ENCODE measurements around the gene TAF11L14.
"Not testable (repeated sequence)": the region's sequence is repeated elsewhere in the genome, so short reads cannot be mapped to it uniquely, and the experiment has no call there.

TAF11L14 gene

DNA sequence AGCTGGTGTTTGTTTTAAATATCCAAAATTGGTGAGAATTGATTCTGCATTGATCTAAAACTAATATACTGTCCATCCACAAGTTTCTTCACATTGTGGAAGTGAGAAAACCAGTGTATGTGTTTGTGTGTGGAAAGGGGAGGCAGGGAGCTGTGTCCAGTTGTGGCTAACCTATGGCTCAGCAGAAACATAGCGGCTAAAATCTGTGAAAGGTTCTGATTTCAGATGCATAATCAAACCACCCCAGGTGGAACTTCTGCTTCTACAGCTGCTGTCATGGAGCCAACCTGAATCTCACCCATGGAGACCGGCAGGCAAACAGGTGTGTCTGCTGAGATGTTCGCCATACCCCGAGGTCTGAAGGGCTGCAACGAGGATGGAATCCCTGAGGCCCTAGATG, at the start of gene TAF11L14:
TSS of gene TAF11L14 (plus strand) at position 301 of the 400 bp plus-strand sequence.
- no peak for DNase-seq

DNA sequence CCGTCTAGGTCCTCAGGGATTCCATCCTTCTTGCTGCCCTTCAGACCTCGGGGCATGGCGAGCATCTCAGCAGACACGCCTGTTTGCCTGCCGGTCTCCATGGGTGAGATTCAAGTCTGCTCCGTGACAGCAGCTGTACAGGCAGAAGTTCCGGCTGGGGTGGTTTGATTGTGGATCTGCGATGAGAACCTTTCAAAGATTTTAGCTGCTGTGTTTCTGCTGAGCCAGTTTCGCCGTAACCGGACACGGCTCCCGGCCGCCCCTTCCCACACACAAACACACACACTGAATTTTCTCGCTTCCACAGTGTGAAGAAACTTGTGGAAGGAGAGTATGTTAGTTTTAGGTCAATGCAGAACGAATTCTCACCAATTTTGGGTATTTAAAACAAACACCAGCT, 48.6 kb upstream of the TAF11L14 start, which contains the start of gene TAF11L7:
TSS of gene TAF11L7 (minus strand) at position 101 of the 400 bp plus-strand sequence.
- DNase-seq: not testable (repeated sequence)

DNA sequence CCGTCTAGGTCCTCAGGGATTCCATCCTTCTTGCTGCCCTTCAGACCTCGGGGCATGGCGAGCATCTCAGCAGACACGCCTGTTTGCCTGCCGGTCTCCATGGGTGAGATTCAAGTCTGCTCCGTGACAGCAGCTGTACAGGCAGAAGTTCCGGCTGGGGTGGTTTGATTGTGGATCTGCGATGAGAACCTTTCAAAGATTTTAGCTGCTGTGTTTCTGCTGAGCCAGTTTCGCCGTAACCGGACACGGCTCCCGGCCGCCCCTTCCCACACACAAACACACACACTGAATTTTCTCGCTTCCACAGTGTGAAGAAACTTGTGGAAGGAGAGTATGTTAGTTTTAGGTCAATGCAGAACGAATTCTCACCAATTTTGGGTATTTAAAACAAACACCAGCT, 43.4 kb upstream of the TAF11L14 start, which contains the start of gene TAF11L8:
TSS of gene TAF11L8 (minus strand) at position 101 of the 400 bp plus-strand sequence.
- not testable (repeated sequence) for DNase-seq

DNA sequence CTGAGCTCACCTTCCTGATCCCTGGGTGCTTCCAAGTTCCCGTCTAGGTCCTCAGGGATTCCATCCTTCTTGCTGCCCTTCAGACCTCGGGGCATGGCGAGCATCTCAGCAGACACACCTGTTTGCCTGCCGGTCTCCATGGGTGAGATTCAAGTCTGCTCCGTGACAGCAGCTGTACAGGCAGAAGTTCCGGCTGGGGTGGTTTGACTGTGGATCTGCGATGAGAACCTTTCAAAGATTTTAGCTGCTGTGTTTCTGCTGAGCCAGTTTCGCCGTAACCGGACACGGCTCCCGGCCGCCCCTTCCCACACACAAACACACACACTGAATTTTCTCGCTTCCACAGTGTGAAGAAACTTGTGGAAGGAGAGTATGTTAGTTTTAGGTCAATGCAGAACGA, 40.0 kb upstream of the TAF11L14 start, which contains the start of gene TAF11L9:
TSS of gene TAF11L9 (minus strand) at position 140 of the 400 bp plus-strand sequence.
- not testable (repeated sequence) for DNase-seq

DNA sequence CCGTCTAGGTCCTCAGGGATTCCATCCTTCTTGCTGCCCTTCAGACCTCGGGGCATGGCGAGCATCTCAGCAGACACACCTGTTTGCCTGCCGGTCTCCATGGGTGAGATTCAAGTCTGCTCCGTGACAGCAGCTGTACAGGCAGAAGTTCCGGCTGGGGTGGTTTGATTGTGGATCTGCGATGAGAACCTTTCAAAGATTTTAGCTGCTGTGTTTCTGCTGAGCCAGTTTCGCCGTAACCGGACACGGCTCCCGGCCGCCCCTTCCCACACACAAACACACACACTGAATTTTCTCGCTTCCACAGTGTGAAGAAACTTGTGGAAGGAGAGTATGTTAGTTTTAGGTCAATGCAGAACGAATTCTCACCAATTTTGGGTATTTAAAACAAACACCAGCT, 36.5 kb upstream of the TAF11L14 start, which contains the start of gene TAF11L10:
TSS of gene TAF11L10 (minus strand) at position 101 of the 400 bp plus-strand sequence.
- DNase-seq: not testable (repeated sequence)

DNA sequence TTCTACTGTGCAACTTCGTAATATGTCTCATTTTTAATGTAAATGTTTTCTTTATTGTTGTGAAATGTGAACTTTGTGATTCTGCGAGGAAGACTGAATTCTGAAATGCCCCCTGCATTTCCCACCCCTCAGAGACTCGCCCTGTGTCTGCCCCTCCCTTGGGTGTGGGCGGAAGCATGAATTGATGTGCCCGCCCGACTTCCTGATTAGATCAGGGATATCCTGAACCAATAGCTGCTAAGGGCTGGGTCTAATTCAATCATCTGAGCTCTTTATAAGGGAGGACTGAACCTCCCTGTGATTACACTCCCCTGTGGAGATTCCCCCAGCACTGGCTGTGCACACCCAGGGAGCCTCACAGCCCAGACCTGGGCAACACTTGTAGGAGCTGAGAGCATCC, 30.4 kb upstream of the TAF11L14 start, which contains the start of gene TAF11L11:
TSS of gene TAF11L11 (plus strand) at position 304 of the 400 bp plus-strand sequence.
- DNase-seq: not testable (repeated sequence)

DNA sequence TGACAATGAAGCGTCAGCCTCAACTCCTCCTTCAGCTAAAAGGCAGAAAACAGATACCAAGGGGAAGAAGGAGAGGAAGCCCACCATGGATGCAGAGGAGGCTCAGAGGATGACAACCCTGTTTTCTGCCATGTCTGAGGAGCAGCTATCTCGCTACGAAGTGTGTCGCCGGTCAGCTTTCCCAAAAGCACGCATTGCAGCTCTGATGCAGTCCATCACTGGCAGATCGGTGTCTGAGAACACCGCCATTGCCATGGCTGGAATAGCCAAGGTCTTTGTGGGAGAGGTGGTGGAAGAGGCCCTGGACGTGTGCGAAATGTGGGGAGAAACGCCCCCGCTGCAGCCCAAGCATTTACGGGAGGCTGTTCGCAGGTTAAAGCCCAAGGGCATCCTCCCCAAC, 29.3 kb upstream of the TAF11L14 start:
- DNase-seq: no peak

DNA sequence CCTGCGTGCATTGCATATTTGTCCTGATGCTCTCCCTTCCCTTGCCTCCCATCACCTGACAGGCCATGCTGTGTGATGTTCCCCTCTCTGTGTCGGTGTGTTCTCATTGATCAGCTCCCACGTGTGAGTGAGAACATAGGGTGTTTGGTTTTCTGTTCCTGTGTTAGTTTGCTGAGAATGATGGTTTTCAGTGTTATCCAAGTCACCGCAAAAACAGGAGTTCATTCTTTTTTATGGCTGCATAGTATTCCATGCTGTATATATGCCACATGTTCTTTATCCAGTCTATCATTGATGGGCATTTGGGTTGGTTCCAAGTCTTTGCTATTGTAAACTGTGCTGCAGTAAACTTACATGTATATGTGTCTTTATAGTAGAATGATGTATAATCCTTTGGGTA, 26.8 kb upstream of the TAF11L14 start:
- DNase-seq: not testable (repeated sequence)

DNA sequence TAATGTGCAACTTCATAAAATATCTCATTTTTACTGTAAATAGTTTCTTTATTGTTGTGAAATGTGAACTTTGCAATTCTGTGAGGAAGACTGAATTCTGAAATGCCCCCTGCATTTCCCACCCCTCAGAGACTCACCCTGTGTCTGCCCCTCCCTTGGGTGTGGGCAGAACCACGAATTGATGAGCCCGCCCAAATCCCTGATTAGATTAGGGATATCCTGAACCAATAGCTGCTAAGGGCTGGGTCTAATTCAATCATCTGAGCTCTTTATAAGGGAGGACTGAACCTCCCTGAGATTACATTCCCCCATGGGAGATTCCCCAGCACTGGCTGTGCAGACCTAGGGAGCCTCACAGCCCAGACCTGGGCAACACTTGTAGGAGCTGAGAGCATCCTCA, 24.2 kb upstream of the TAF11L14 start, which contains the start of gene TAF11L12:
TSS of gene TAF11L12 (plus strand) at position 301 of the 400 bp plus-strand sequence.
- DNase-seq: not testable (repeated sequence)

DNA sequence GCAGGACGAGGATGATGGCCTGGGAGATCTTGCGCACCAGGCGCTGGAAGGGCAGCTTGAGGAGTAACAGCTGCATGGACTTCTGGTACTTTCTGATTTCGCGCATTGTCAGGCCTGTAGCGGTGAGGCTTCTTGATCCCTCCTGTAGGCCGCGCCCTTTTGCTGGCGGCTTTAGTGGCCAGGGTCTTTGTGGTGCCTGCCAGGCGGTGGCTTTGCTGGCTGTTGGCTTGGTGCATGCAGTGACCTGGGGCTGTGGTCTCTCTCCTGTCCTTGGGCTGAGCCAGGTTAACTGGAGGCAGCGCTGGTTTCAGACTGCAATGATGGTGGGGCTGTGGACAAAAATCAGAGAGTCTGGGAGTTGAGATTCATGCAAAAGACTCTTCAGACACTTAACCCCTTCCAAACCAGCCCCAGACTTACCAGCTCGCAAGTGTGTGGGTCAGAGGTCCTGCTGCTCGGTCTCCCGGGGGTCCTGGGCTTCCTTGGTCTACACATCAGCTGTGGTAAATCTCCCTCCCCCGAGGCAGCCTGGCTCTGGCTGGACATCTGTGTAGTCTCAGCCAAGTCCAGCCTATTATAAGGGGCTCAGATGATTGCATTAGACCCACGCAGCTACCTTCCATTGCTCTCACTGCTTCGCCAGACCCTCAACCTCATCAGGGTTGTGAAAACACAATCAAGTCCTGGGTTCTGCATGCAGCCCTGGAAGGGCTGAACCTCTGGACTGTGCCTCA, 19.2 kb upstream of the TAF11L14 start:
- DNase-seq: no peak

DNA sequence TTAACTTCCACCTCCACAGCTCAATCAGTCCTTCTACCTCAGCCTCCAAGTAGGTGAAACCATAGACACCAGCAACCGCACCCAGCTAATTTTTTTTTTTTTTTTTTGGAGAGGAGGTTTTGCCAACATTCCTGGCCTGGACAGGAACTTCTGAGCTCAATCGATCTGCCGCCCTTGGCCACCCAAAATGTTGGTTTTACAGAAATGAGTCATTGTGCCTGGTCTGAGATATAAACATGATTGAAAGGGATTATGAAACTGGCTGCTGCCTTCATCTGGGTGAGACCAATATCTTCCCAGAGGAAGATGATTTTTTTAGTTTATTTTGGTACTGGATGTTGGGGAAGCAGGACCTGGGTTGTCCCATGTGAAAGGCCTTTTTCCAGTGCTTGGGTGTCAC, 14.9 kb upstream of the TAF11L14 start:
- DNase-seq: no peak

DNA sequence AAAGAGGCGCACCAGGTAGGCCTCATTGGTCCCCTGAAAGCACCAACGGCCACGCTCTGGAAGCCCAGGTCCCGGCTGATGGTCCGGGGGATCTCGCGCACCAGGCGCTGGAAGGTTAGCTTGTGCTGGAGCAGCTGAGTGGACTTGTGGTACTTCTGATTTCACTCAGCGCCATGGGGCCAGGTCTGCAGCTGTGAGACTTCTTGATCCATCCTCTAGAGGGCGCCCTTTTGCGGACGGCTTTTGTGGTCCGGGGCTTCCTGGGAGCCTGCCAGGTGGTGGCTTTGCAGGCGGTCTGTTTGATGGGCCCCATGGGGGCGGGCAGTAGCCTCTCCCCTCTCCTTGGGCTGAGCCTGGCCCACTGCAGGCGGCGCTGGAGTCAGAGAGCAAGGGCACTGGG, 13.6 kb upstream of the TAF11L14 start:
- no peak for DNase-seq

DNA sequence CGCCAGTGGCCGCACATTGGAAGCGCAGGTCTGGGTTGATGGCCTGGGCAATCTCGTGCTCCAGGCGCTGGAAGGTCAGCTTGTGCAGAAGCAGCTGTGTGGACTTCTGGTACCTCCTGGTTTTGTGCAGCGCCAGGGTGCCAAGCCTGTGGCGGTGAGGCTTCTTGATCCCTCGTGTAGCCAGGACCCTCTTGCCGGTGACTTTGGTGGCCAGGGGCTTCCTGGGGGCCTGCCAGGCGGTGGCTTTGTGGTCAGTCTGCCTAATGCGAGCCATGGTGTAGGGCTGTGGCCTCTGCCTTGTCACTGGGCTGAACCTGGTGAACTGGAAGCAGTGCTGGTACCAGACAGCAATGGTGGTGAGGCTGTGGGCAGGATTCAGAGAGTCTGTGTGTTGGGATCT, 8.6 kb upstream of the TAF11L14 start:
- DNase-seq: no peak

DNA sequence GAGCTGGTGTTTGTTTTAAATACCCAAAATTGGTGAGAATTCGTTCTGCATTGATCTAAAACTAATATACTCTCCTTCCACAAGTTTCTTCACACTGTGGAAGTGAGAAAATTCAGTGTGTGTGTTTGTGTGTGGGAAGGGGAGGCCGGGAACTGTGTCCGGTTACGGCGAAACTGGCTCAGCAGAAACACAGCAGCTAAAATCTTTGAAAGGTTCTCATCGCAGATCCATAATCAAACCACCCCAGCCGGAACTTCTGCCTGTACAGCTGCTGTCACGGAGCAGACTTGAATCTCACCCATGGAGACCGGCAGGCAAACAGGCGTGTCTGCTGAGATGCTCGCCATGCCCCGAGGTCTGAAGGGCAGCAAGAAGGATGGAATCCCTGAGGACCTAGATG, 2.5 kb upstream of the TAF11L14 start, which contains the start of gene TAF11L13:
TSS of gene TAF11L13 (plus strand) at position 301 of the 400 bp plus-strand sequence.
- not testable (repeated sequence) for DNase-seq

DNA sequence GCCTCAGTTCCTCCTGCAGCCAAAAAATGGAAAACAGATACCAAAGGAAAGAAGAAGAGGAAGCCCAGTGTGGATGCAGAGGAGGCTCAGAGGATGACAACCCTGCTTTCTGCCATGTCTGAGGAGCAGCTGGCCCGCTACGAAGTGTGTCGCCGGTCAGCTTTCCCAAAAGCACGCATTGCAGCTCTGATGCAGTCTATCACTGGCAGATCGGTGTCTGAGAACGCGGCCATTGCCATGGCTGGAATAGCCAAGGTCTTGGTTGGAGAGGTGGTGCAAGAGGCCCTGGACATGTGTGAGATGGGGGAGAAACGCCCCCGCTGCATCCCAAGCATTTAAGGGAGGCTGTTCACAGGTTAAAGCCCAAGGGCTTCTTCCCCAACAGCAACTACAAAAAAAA, 15.0 kb downstream of the TAF11L14 start:
- DNase-seq: not testable (repeated sequence)

DNA sequence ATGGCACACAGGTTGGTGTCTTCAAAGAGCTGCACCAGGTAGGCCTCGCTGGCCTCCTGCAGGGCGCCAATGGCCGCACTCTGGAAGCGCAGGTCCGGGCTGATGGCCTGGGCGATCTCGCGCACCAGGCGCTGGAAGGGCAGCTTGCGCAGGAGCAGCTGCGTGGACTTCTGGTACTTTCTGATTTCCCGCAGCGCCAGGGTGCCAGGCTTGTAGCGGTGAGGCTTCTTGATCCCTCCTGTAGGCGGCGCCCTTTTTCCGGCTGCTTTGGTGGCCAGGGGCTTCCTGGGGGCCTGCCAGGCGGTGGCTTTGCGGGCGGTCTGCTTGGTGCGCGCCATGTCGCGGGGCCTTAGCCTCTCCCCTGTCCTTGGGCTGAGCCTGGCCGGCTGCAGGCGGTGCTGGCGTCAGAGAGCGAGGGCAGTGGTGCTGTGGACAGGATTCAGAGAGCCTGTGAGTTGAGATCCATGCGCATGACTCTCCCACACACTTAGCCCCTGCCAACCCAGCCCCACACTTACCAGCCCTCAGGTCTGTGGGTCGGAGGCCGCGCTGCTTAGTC, 21.0 kb downstream of the TAF11L14 start:
- DNase-seq: not testable (repeated sequence)

DNA sequence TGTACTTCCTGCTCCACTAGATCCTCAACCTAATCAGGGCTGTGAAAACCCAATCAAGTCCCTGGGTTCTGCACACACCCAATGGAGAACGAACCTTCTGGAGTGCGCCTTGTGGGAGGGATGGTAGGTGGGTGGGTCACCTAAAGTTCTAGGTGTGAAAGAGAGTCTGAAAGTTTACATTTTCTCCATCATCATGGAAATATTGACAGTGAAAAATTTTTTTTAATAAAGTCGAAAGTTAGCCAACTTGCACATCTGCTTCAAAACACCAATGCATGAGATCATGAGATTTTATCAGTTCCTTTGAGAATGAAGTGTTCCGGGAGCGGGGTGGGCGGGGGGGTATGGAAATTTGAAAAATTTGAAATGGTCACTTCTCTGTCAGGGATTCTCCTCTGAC, 21.7 kb downstream of the TAF11L14 start:
- DNase-seq: no peak

DNA sequence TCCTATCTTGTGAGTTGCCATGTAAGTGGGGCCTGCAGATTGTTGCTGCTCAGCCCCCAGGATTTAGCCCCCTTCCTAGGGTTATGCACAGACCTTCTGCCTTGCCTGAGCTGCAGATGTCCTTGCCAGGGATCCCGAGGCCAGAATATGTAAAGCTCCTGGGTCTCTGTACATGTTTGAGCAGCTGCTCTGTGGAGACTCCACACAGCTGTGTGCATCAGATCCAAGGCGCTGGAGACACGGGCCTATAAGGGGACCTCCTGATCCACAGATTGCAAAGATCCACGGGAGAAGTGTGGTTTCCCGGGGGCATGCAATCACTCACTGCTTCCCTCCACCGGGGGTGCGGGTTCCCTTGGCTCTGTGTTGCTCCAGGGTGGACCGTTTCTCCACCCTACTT, 28.9 kb downstream of the TAF11L14 start:
- DNase-seq: no peak

DNA sequence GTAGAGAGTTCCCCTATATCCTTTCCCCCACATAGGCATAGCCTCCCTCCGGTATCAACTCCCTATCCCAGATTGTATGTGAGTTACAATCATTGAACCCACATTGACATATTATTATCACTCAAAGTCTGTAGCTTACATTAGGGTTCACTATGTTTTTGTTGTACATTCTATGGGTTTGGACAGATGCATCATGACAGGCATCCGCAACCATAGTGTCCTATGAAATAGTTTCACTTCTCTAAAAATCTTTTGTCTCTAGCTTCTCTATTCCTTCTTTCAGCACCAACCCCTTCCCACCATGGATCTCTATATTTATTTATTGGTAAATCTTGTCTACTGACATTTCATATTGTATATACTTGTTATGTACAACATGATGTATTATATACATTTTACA, 31.6 kb downstream of the TAF11L14 start:
- no peak for DNase-seq

DNA sequence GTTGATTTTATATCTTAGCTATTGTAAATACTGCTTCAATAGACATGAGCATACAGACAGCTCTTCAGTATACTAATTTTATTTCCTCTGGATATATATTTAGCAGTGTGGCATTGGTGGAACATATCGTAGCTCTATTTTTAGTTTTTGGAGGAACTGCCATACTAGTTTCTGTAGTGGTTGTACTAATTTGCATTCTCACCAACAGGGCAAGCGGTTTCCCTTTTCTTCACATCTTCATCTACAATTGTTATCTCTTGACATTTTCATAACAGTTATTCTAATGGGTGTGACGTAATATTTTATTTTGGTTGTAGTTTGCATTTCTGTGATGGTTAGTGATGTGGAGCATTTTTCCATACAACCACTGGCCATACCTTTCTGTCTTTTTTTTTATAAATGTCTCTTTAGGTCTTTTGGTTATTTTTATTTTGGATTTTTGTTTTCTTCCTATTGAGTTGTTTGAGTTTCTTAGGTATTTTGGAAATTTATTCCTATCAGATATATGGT, 32.5 kb downstream of the TAF11L14 start:
- no peak for DNase-seq

DNA sequence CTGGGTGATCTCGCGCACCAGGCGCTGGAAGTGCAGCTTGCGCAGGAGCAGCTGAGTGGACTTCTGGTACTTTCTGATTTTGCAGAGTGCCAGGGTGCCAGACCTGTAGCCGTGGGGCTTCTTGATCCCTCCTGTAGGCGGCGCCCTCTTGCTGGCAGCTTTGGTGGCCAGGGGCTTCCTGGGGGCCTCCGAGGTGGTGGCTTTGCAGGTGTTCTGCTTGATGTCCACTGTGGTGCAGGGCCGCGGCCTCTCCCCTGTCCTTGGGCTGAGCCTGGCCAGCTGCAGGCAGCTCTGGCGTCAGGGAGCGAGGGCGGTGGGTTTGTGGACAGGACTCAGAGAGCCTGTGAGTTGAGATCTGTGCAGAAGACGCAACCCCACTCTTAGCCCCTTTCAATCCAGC, 36.1 kb downstream of the TAF11L14 start:
- DNase-seq: no peak

DNA sequence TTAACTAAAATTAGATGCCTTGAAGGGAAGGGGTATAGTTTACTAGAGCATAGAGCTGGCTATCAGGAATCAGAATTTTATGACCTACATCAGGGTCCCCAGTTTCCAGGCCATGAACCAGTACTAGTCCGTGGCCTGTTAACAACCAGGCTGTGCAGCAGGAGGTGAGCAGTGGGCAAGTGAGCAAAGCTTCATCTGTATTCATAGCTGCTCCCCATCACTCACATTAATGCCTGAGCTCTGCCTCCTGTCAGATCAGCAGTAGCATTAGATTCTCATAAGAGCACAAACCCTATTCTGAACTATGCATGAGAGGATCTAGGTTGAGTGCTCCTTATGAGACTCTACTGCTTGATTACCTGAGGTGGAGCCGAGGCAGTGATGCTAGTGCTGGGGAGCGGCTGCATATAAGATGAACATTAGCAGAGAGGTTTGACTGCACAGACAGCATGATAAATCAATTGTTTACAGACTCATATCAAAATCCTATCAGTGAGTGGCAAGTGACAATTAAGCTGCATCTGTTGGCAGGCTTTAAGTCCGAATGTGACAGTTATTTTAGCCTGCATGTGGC, 44.6 kb downstream of the TAF11L14 start:
- DNase-seq: no peak

DNA sequence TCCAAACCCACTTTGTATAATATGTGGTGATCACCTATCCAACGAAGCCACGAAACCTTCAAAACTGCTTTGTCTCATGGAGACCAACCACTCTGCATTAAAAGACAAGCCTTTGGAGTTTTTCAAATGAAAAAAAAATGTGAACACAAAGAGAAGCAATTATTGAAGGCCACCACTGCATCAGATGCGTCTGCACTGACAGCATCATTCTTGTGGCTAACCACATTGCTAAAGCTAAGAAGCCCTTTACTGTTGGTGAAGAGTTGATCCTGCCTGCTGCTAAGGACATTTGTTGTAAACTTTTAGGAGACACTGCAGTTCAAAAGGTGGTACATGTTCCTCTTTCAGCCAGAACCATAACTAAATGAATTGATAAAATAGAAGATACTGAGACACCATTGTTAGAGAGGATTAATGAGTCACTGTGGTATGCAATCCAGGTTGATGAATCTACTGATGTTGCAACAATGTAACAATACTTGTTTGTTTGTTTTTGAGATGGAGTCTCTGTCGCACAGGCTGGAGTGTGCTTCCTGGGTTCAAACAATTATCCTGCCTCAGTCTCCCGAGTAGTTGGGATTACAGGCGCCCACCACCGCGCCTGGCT, 45.4 kb downstream of the TAF11L14 start:
- DNase-seq: no peak

All from NCI-H2029 (cell line).